OCI-LY7 (cell line): Measurements from ENCODE around the gene ZNF587B. TPM values are rescaled to one million over a fixed set of nuclear protein-coding genes. Genes with fewer than 3 reads are reported as not detected.
"Not testable (repeated sequence)": the region's sequence is repeated elsewhere in the genome, so short reads cannot be mapped to it uniquely, and the experiment has no call there.

Source experiments
- BruUV-seq: library from RNA; stranded (reverse); fragments of 400-500 nt; replicated peaks from 2 replicates; lab custom pipeline; 2021; lab: Mats Ljungman, UMichigan
- CTCF ChIA-PET: fragments of 300-600 bp; sonication (Branson Sonifier 250); formaldehyde crosslinking; loops from one replicate; lab custom pipeline; 2022; ENCODE audit warnings: antibody characterized with exemption; ENCODE audit not compliant: unreplicated experiment; lab: Charles Lee
- POLR2A ChIA-PET: fragments of 300-600 bp; sonication (Branson Sonifier 250); formaldehyde crosslinking; loops from one replicate; lab custom pipeline; 2022; ENCODE audit warnings: antibody characterized with exemption; lab: Charles Lee
- DNase-seq: peaks from one replicate; pipeline ENCODE4 v3.0.0-alpha.2; 2015; ENCODE audit warnings: low spot score
- H2AFZ ChIP-seq: fragments of 200-600 bp; sonication (generic), shearing (Covaris generic); 2 replicates; pipeline ENCODE4 v1.6.1; 2014; ENCODE audit warnings: mild to moderate bottlenecking, antibody characterized with exemption, low read length, moderate library complexity
- H3K27ac ChIP-seq: fragments of 200-600 bp; sonication (generic); 2 replicates; pipeline ENCODE4 v1.5.1; 2014; ENCODE audit warnings: mixed run types, low read depth, mild to moderate bottlenecking, moderate library complexity, low read length, inconsistent platforms; ENCODE audit not compliant: poor library complexity, severe bottlenecking
- H3K36me3 ChIP-seq: fragments of 200-600 bp; sonication (generic); 2 replicates; pipeline ENCODE4 v1.6.1; 2014; ENCODE audit warnings: mild to moderate bottlenecking, antibody characterized with exemption, low read length, moderate library complexity, mixed read lengths; ENCODE audit not compliant: insufficient read depth
- H3K4me1 ChIP-seq: fragments of 200-600 bp; sonication (generic); 2 replicates; pipeline ENCODE4 v1.5.1; 2014; ENCODE audit warnings: mild to moderate bottlenecking, low read length; ENCODE audit not compliant: insufficient read depth, poor library complexity, severe bottlenecking
- H3K4me2 ChIP-seq: fragments of 200-600 bp; sonication (generic); 2 replicates; pipeline ENCODE4 v1.6.1; 2014; ENCODE audit warnings: mild to moderate bottlenecking, low read length
- H3K4me3 ChIP-seq: fragments of 200-600 bp; sonication (generic); 2 replicates; pipeline ENCODE4 v1.5.1; 2014; ENCODE audit warnings: mild to moderate bottlenecking, low read depth, low read length; ENCODE audit not compliant: poor library complexity, severe bottlenecking
- H3K79me2 ChIP-seq: fragments of 200-600 bp; sonication (generic); 2 replicates; pipeline ENCODE4 v1.6.1; 2016; ENCODE audit warnings: low read depth, mild to moderate bottlenecking, low read length, moderate library complexity, mixed read lengths; ENCODE audit not compliant: insufficient read depth
- H3K9me2 ChIP-seq: fragments of 200-600 bp; sonication (generic); 2 replicates; pipeline ENCODE4 v1.6.1; 2016; ENCODE audit warnings: mild to moderate bottlenecking, low read length, mixed read lengths; ENCODE audit not compliant: insufficient read depth
- H3K9me3 ChIP-seq: fragments of 200-600 bp; sonication (generic); 2 replicates; pipeline ENCODE4 v1.6.1; 2014; ENCODE audit warnings: mild to moderate bottlenecking, mixed run types, low read length, mixed read lengths
- H4K20me1 ChIP-seq: fragments of 200-600 bp; sonication (generic); 2 replicates; pipeline ENCODE4 v1.6.1; 2014; ENCODE audit warnings: mild to moderate bottlenecking, antibody characterized with exemption, low read length, moderate library complexity, mixed read lengths; ENCODE audit not compliant: insufficient read depth
- EZH2phosphoT487 ChIP-seq: fragments of 200-600 bp; sonication (generic); IDR thresholded peaks from 2 replicates; pipeline ENCODE4 v1.6.1; 2018; ENCODE audit warnings: low read depth, borderline replicate concordance, mild to moderate bottlenecking, mixed run types, antibody characterized with exemption, low read length, moderate library complexity, mixed read lengths
- intact Hi-C: fragments of 100-400 bp; cut with micrococcal nuclease; formaldehyde crosslinking; loops from one replicate; pipeline ENCODE4 v1.10.0; 2022; ENCODE audit not compliant: unreplicated experiment
- total RNA-seq, 2 experiments: library from RNA; depleted of rRNA in 1 of 2; stranded (reverse); fragments of >200 nt in 1 of 2; shearing (Covaris generic) in 1 of 2; gene quantifications; 2 replicates each; pipeline ENCODE4 v1.2.3, GENCODE V29; 2014 to 2022
- TF ChIP-seq, protein P1 (sequence below): fragments of 200-600 bp; sonication (generic); conservative IDR thresholded peaks from 2 replicates; pipeline ENCODE4 v1.5.1; 2014; ENCODE audit warnings: mild to moderate bottlenecking, antibody characterized with exemption, low read length, moderate library complexity, mixed read lengths

The ZNF587B gene
- total RNA-seq, 2 experiments from 2014 or later, result 20.2 to 25.8 TPM

DNA sequence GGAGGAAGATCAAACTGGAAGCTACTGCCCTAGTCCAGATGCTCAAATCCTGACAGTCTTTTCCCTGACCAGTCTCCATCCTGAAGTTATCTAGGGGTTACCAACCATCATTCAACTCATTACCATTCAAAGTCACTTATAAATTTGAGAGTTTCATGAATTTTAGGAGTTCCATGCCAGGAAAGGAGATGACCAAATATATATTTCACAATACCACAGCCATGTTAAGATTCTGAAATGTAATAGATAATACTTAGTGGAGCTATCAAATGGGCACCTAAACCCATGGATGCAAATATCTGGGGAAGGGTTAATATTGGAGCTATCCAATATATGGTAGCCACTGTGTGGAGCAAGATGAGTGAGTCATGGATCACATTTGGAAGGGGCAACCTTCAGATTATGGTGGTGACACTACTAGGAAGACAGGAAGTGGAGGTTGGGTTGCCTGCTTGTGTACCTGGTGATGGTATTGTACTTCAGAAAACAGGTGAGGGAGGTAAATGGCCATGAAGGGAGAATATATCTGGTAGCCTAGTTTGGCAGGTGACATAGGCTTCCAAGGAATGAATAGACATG is 41.9 kb upstream of the ZNF587B start:
- no peaks in the 10 kb centered on the region for H4K20me1 ChIP-seq
- BruUV-seq, result no TSS peak
- H3K79me2 ChIP-seq, result peaks cover 11% of the 10 kb centered on the region; the same call in 1 of the 2 replicates
- CTCF ChIA-PET, result no interaction called here
- no peak overlapping the region for H3K4me3 ChIP-seq
- TF ChIP-seq, protein P1, sequence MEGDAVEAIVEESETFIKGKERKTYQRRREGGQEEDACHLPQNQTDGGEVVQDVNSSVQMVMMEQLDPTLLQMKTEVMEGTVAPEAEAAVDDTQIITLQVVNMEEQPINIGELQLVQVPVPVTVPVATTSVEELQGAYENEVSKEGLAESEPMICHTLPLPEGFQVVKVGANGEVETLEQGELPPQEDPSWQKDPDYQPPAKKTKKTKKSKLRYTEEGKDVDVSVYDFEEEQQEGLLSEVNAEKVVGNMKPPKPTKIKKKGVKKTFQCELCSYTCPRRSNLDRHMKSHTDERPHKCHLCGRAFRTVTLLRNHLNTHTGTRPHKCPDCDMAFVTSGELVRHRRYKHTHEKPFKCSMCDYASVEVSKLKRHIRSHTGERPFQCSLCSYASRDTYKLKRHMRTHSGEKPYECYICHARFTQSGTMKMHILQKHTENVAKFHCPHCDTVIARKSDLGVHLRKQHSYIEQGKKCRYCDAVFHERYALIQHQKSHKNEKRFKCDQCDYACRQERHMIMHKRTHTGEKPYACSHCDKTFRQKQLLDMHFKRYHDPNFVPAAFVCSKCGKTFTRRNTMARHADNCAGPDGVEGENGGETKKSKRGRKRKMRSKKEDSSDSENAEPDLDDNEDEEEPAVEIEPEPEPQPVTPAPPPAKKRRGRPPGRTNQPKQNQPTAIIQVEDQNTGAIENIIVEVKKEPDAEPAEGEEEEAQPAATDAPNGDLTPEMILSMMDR, result no peak
- TF ChIP-seq EZH2phosphoT487, result no peak
- no peak overlapping the region for H3K4me2 ChIP-seq
- no peaks in the 10 kb centered on the region for H3K4me1 ChIP-seq
- no peaks in the 10 kb centered on the region for H3K9me3 ChIP-seq
- peaks cover 63% of the 10 kb centered on the region for H3K36me3 ChIP-seq
- no peak overlapping the region for H3K27ac ChIP-seq
- no peak for DNase-seq
- H3K9me2 ChIP-seq, result no peaks in the 10 kb centered on the region
- POLR2A ChIA-PET, result interaction anchor here (0.6 kb wide), 1 partner anchor 187 kb away, joined by 3 read pairs; no protein-coding TSS in a partner anchor
- no peak overlapping the region for H2AFZ ChIP-seq
- intact Hi-C loops, result no loop called here

DNA sequence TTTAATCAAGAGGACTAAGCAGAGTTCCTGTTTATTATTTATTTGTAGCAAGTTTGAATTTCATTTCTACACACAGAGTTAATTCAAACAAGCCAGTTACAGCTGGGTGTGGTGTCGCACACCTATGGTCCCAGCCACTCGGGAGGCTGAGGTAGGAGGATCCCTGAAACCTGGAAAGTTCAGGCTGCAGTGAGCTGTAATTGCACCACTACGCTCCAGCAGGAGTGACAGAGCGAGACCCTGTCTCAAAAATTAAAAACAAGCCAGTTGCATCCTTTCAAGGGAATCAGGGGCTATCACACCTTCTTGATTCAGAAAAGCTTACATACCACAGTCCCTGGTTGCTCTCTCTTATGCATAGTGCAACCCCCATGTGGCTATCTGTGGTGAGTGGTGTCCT is 40.8 kb upstream of the ZNF587B start:
- no peak overlapping the region for H3K4me3 ChIP-seq
- TF ChIP-seq EZH2phosphoT487, result no peak
- TF ChIP-seq, protein P1, result no peak
- H3K9me3 ChIP-seq, result no peaks in the 10 kb centered on the region
- peaks cover 2% of the 10 kb centered on the region; the same call in 1 of the 2 replicates for H3K79me2 ChIP-seq
- intact Hi-C loops, result no loop called here
- no peaks in the 10 kb centered on the region for H4K20me1 ChIP-seq
- H3K9me2 ChIP-seq, result no peaks in the 10 kb centered on the region
- no peak overlapping the region for H2AFZ ChIP-seq
- no peak for DNase-seq
- BruUV-seq, result no TSS peak
- no peaks in the 10 kb centered on the region for H3K4me1 ChIP-seq
- no peak overlapping the region for H3K4me2 ChIP-seq
- CTCF ChIA-PET, result no interaction called here
- no peak overlapping the region for H3K27ac ChIP-seq
- POLR2A ChIA-PET, result no interaction called here
- peaks cover 63% of the 10 kb centered on the region for H3K36me3 ChIP-seq

DNA sequence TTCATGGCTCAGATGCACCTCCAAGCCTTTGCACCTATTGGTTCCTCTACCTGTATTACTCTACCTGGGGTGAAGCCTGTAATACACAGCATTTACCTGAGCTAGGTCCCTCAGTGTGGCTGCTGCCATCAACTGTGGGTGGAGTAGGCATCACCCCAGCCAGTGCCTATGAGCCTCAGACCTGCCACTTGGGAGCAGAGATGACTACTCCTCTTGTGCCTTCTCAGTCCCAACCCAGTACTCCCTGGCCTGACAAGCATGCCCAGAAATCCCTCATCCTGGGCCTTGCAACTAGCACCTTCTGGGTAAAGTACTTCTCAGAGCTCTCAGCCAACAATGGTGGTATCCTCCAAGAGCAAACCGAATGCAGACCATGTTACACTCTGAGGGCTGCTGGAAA is 33.5 kb upstream of the ZNF587B start:
- H3K27ac ChIP-seq, BruUV-seq, intact Hi-C loops, H4K20me1 ChIP-seq, H3K9me2 ChIP-seq, H3K9me3 ChIP-seq, H3K4me3 ChIP-seq, H3K4me2 ChIP-seq, H3K79me2 ChIP-seq, H3K4me1 ChIP-seq, CTCF ChIA-PET, DNase-seq, POLR2A ChIA-PET, H2AFZ ChIP-seq: not testable (repeated sequence)
- peaks cover 31% of the 10 kb centered on the region for H3K36me3 ChIP-seq
